ENCODE results near the gene DNAH6.

DNAH6 gene

GRCh38 chr2:84690225-84690624, 173.9 kb downstream of the DNAH6 start:
- H3K4me3 ChIP-seq (ENCODE audit: low read length): no peak overlapping the region
- H3K36me3 ChIP-seq (ENCODE audit: control insufficient read depth, insufficient read depth, low read length): no peaks in the 10 kb centered on the region
- H3K27me3 ChIP-seq (ENCODE audit: control insufficient read depth, insufficient read depth, low read length): no peaks in the 10 kb centered on the region
- H3K27ac ChIP-seq (ENCODE audit: low read depth, low read length): no peak overlapping the region
- no peak overlapping the region for H3K9ac ChIP-seq (ENCODE audit: low read length)
- H3K4me1 ChIP-seq (ENCODE audit: control insufficient read depth, insufficient read depth, low read length): no peaks in the 10 kb centered on the region

GRCh38 chr2:84694088-84694622, 177.9 kb downstream of the DNAH6 start:
- no peak overlapping the region for H3K9ac ChIP-seq (ENCODE audit: low read length)
- H3K4me1 ChIP-seq (ENCODE audit: control insufficient read depth, insufficient read depth, low read length): no peaks in the 10 kb centered on the region
- no peak overlapping the region for H3K27ac ChIP-seq (ENCODE audit: low read depth, low read length)
- no peaks in the 10 kb centered on the region for H3K36me3 ChIP-seq (ENCODE audit: control insufficient read depth, insufficient read depth, low read length)
- H3K27me3 ChIP-seq (ENCODE audit: control insufficient read depth, insufficient read depth, low read length): no peaks in the 10 kb centered on the region
- no peak overlapping the region for H3K4me3 ChIP-seq (ENCODE audit: low read length)

GRCh38 chr2:84697895-84698294, 181.6 kb downstream of the DNAH6 start:
- no peaks in the 10 kb centered on the region for H3K4me1 ChIP-seq (ENCODE audit: control insufficient read depth, insufficient read depth, low read length)
- H3K4me3 ChIP-seq (ENCODE audit: low read length): no peak overlapping the region
- no peak overlapping the region for H3K27ac ChIP-seq (ENCODE audit: low read depth, low read length)
- no peak overlapping the region for H3K9ac ChIP-seq (ENCODE audit: low read length)
- H3K36me3 ChIP-seq (ENCODE audit: control insufficient read depth, insufficient read depth, low read length): no peaks in the 10 kb centered on the region
- no peaks in the 10 kb centered on the region for H3K27me3 ChIP-seq (ENCODE audit: control insufficient read depth, insufficient read depth, low read length)

GRCh38 chr2:84700006-84700405, 183.7 kb downstream of the DNAH6 start:
- H3K4me1 ChIP-seq (ENCODE audit: control insufficient read depth, insufficient read depth, low read length): no peaks in the 10 kb centered on the region
- H3K27me3 ChIP-seq (ENCODE audit: control insufficient read depth, insufficient read depth, low read length): no peaks in the 10 kb centered on the region
- no peaks in the 10 kb centered on the region for H3K36me3 ChIP-seq (ENCODE audit: control insufficient read depth, insufficient read depth, low read length)

GRCh38 chr2:84701880-84702279, 185.6 kb downstream of the DNAH6 start:
- H3K27me3 ChIP-seq (ENCODE audit: control insufficient read depth, insufficient read depth, low read length): no peaks in the 10 kb centered on the region

More at GRCh38 chr2:84700006-84700405, 183.7 kb downstream of the DNAH6 start:
- Histone ChIP-seq H3K9ac (ENCODE audit: low read length) (no peak overlapping the region), H3K27ac (ENCODE audit: low read depth, low read length) (no peak overlapping the region), H3K4me3 (ENCODE audit: low read length) (no peak overlapping the region)

GRCh38 chr2:84702941-84703340, 186.6 kb downstream of the DNAH6 start:
- H3K36me3 ChIP-seq (ENCODE audit: control insufficient read depth, insufficient read depth, low read length): no peaks in the 10 kb centered on the region
- no peak overlapping the region for H3K4me3 ChIP-seq (ENCODE audit: low read length)
- H3K27me3 ChIP-seq (ENCODE audit: control insufficient read depth, insufficient read depth, low read length): no peaks in the 10 kb centered on the region
- H3K4me1 ChIP-seq (ENCODE audit: control insufficient read depth, insufficient read depth, low read length): no peaks in the 10 kb centered on the region
- no peak overlapping the region for H3K9ac ChIP-seq (ENCODE audit: low read length)
- no peak overlapping the region for H3K27ac ChIP-seq (ENCODE audit: low read depth, low read length)

More at GRCh38 chr2:84701880-84702279, 185.6 kb downstream of the DNAH6 start:
- no peak overlapping the region for H3K27ac ChIP-seq (ENCODE audit: low read depth, low read length)
- H3K4me3 ChIP-seq (ENCODE audit: low read length): no peak overlapping the region
- H3K9ac ChIP-seq (ENCODE audit: low read length): no peak overlapping the region
- H3K36me3 ChIP-seq (ENCODE audit: control insufficient read depth, insufficient read depth, low read length): no peaks in the 10 kb centered on the region
- no peaks in the 10 kb centered on the region for H3K4me1 ChIP-seq (ENCODE audit: control insufficient read depth, insufficient read depth, low read length)

- Histone ChIP-seq H3K27ac (ENCODE audit: low read depth, low read length) (no peak overlapping the region), H3K4me3 (ENCODE audit: low read length) (no peak overlapping the region), H3K4me1 (ENCODE audit: control insufficient read depth, insufficient read depth, low read length) (no peaks in the 10 kb centered on the region), H3K9ac (ENCODE audit: low read length) (no peak overlapping the region), H3K27me3 (ENCODE audit: control insufficient read depth, insufficient read depth, low read length) (no peaks in the 10 kb centered on the region), H3K36me3 (ENCODE audit: control insufficient read depth, insufficient read depth, low read length) (no peaks in the 10 kb centered on the region)
Measured at GRCh38 chr2:84703831-84704230, 187.5 kb downstream of the DNAH6 start.

- no peak overlapping the region for H3K9ac ChIP-seq (ENCODE audit: low read length)
- H3K36me3 ChIP-seq (ENCODE audit: control insufficient read depth, insufficient read depth, low read length): no peaks in the 10 kb centered on the region
- no peak overlapping the region for H3K27ac ChIP-seq (ENCODE audit: low read depth, low read length)
- no peak overlapping the region for H3K4me3 ChIP-seq (ENCODE audit: low read length)
- no peaks in the 10 kb centered on the region for H3K27me3 ChIP-seq (ENCODE audit: control insufficient read depth, insufficient read depth, low read length)
- no peaks in the 10 kb centered on the region for H3K4me1 ChIP-seq (ENCODE audit: control insufficient read depth, insufficient read depth, low read length)
Measured at GRCh38 chr2:84704505-84705244, 188.4 kb downstream of the DNAH6 start.

- Histone ChIP-seq H3K9ac (ENCODE audit: low read length) (no peak overlapping the region), H3K4me3 (ENCODE audit: low read length) (no peak overlapping the region), H3K27ac (ENCODE audit: low read depth, low read length) (no peak overlapping the region), H3K36me3 (ENCODE audit: control insufficient read depth, insufficient read depth, low read length) (no peaks in the 10 kb centered on the region), H3K4me1 (ENCODE audit: control insufficient read depth, insufficient read depth, low read length) (no peaks in the 10 kb centered on the region), H3K27me3 (ENCODE audit: control insufficient read depth, insufficient read depth, low read length) (no peaks in the 10 kb centered on the region)
Measured at GRCh38 chr2:84705858-84706257, 189.6 kb downstream of the DNAH6 start.

GRCh38 chr2:84708442-84708841, 192.1 kb downstream of the DNAH6 start:
- no peaks in the 10 kb centered on the region for H3K4me1 ChIP-seq (ENCODE audit: control insufficient read depth, insufficient read depth, low read length)

GRCh38 chr2:84711651-84712050, 195.4 kb downstream of the DNAH6 start:
- no peak overlapping the region for H3K9ac ChIP-seq (ENCODE audit: low read length)
- no peaks in the 10 kb centered on the region for H3K27me3 ChIP-seq (ENCODE audit: control insufficient read depth, insufficient read depth, low read length)
- H3K36me3 ChIP-seq (ENCODE audit: control insufficient read depth, insufficient read depth, low read length): no peaks in the 10 kb centered on the region
- no peaks in the 10 kb centered on the region for H3K4me1 ChIP-seq (ENCODE audit: control insufficient read depth, insufficient read depth, low read length)
- H3K27ac ChIP-seq (ENCODE audit: low read depth, low read length): no peak overlapping the region
- H3K4me3 ChIP-seq (ENCODE audit: low read length): no peak overlapping the region

More at GRCh38 chr2:84708442-84708841, 192.1 kb downstream of the DNAH6 start:
- Histone ChIP-seq H3K36me3 (ENCODE audit: control insufficient read depth, insufficient read depth, low read length) (no peaks in the 10 kb centered on the region), H3K9ac (ENCODE audit: low read length) (no peak overlapping the region), H3K27me3 (ENCODE audit: control insufficient read depth, insufficient read depth, low read length) (no peaks in the 10 kb centered on the region), H3K4me3 (ENCODE audit: low read length) (no peak overlapping the region), H3K27ac (ENCODE audit: low read depth, low read length) (no peak overlapping the region)

GRCh38 chr2:84713441-84713840, 197.1 kb downstream of the DNAH6 start:
- Histone ChIP-seq H3K27me3 (ENCODE audit: control insufficient read depth, insufficient read depth, low read length) (no peaks in the 10 kb centered on the region), H3K4me1 (ENCODE audit: control insufficient read depth, insufficient read depth, low read length) (no peaks in the 10 kb centered on the region), H3K4me3 (ENCODE audit: low read length) (no peak overlapping the region), H3K9ac (ENCODE audit: low read length) (no peak overlapping the region), H3K27ac (ENCODE audit: low read depth, low read length) (no peak overlapping the region), H3K36me3 (ENCODE audit: control insufficient read depth, insufficient read depth, low read length) (no peaks in the 10 kb centered on the region)

- no peak overlapping the region for H3K9ac ChIP-seq (ENCODE audit: low read length)
- no peak overlapping the region for H3K27ac ChIP-seq (ENCODE audit: low read depth, low read length)
- no peaks in the 10 kb centered on the region for H3K4me1 ChIP-seq (ENCODE audit: control insufficient read depth, insufficient read depth, low read length)
- no peaks in the 10 kb centered on the region for H3K27me3 ChIP-seq (ENCODE audit: control insufficient read depth, insufficient read depth, low read length)
- no peaks in the 10 kb centered on the region for H3K36me3 ChIP-seq (ENCODE audit: control insufficient read depth, insufficient read depth, low read length)
- no peak overlapping the region for H3K4me3 ChIP-seq (ENCODE audit: low read length)
Measured at GRCh38 chr2:84716564-84716963, 200.3 kb downstream of the DNAH6 start.

Measured in rectal smooth muscle tissue (tissue), 1 donor.